Endodermal cell (in vitro differentiated cells): Measurements from ENCODE around the gene GOLGA6A. TPM values are rescaled to one million over a fixed set of nuclear protein-coding genes. Genes with fewer than 3 reads are reported as not detected.
A peak's percentile ranks its signal among the peaks of the same experiment; 100 is the strongest.
"Not testable (repeated sequence)": the region's sequence is repeated elsewhere in the genome, so short reads cannot be mapped to it uniquely, and the experiment has no call there.

Experiments used
- DNase-seq: peaks from one replicate; pipeline ENCODE4 v3.0.0-alpha.2; 2017
- H3K27ac ChIP-seq: 2 replicates; pipeline ENCODE4 v1.5.1; 2013; ENCODE audit warnings: mild to moderate bottlenecking, low read depth, low read length, moderate library complexity
- H3K27me3 ChIP-seq: 2 replicates; pipeline ENCODE4 v1.6.1; 2013; ENCODE audit warnings: mild to moderate bottlenecking, low read length, moderate library complexity; ENCODE audit not compliant: insufficient read depth, control insufficient read depth, poor library complexity, severe bottlenecking
- H3K36me3 ChIP-seq: 2 replicates; pipeline ENCODE4 v1.7.0; 2013; ENCODE audit warnings: mild to moderate bottlenecking, low read length, moderate library complexity; ENCODE audit not compliant: control insufficient read depth, insufficient read depth
- H3K4me1 ChIP-seq: one replicate; pipeline ENCODE4 v1.7.0; 2013; ENCODE audit warnings: low read length; ENCODE audit not compliant: control insufficient read depth, insufficient read depth
- H3K4me3 ChIP-seq: 2 replicates; pipeline ENCODE4 v1.5.1; 2013; ENCODE audit warnings: mild to moderate bottlenecking, low read length, moderate library complexity
- H3K9ac ChIP-seq: 2 replicates; pipeline ENCODE4 v1.6.1; 2013; ENCODE audit warnings: mild to moderate bottlenecking, low read length, moderate library complexity; ENCODE audit not compliant: poor library complexity, severe bottlenecking; ENCODE audit errors: extremely low read depth
- H3K9me3 ChIP-seq: 2 replicates; pipeline ENCODE4 v1.6.1; 2013; ENCODE audit warnings: mild to moderate bottlenecking, low read length, moderate library complexity; ENCODE audit not compliant: control insufficient read depth
- H3K27ac Mint-ChIP-seq: 2 replicates; pipeline ENCODE4 v1.8.0; 2020; ENCODE audit warnings: mixed read lengths
- H3K27me3 Mint-ChIP-seq: 2 replicates; pipeline ENCODE4 v1.8.0; 2021; ENCODE audit warnings: mild to moderate bottlenecking, mixed read lengths; ENCODE audit not compliant: insufficient read depth
- H3K36me3 Mint-ChIP-seq: 2 replicates; pipeline ENCODE4 v1.8.0; 2020; ENCODE audit warnings: low read depth, mixed read lengths
- H3K4me1 Mint-ChIP-seq: 2 replicates; pipeline ENCODE4 v1.8.0; 2020; ENCODE audit warnings: mixed read lengths
- H3K4me3 Mint-ChIP-seq: 2 replicates; pipeline ENCODE4 v1.8.0; 2020; ENCODE audit warnings: mild to moderate bottlenecking, moderate library complexity, mixed read lengths
- H3K9me3 Mint-ChIP-seq: 2 replicates; pipeline ENCODE4 v1.8.0; 2020; ENCODE audit warnings: mild to moderate bottlenecking, mixed read lengths
- CTCF ChIP-seq: fragments of 200-600 bp; sonication (generic); conservative IDR thresholded peaks from 2 replicates; pipeline ENCODE4 v1.5.0; 2021; ENCODE audit warnings: antibody characterized with exemption, mild to moderate bottlenecking
- WGBS, 2 experiments: methylation state at CpG; one replicate each; pipeline versions ENCODE4 v1.1.5 to v1.1.7; 2013; ENCODE audit warnings: missing lambda C conversion rate in 2 of 2, mixed read lengths in 1 of 2; ENCODE audit not compliant: insufficient coverage in 1 of 2, insufficient read length in 1 of 2; 5-methylcytosine and 5-hydroxymethylcytosine counted together
- long read RNA-seq, 4 experiments: library from polyadenylated mRNA in 2 of 4; library from RNA in 1 of 4; library from capped mRNA in 1 of 4; stranded (forward) in 3 of 4; unstranded in 1 of 4; transcript quantifications; one replicate each; pipeline ENCODE4 v2.0.0, GENCODE V29; 2020 to 2021; ENCODE audit warnings: inconsistent platforms in 1 of 4
- polyA plus RNA-seq, 2 experiments: library from polyadenylated mRNA; stranded (reverse); fragments of 50-300 nt; gene quantifications; one replicate each; pipeline ENCODE4 v1.2.3, GENCODE V29; 2013
- total RNA-seq, 2 donors: library from RNA; stranded (reverse); fragmentation: NEBNext Ultra II Directional in 1 of 2; extraction: Animal tissue kit (Norgen Biotek cat#: 25700) in 1 of 2; gene quantifications; 2 replicates in 1 of 2; 3 replicates in 1 of 2; pipeline ENCODE4 v1.2.1, GENCODE V29; 2021

The GOLGA6A gene
- total RNA-seq = under 1 TPM; 0.75 to 0.86 TPM
- 0.14 TPM for polyA plus RNA-seq (2013, experiment 1 of 2)
- 0.12 TPM for polyA plus RNA-seq (2013, experiment 2 of 2)
- long read RNA-seq, experiment 1 = 0 reads
- long read RNA-seq, experiment 2 = 0 reads
- long read RNA-seq, experiment 3 = 0 reads
- long read RNA-seq, experiment 4 = 0 reads

GRCh38 chr15:74082450-74082849 is at the start of gene GOLGA6A:
Gene GOLGA6A, minus strand, starts transcription at chr15:74082550. Its CDS starts 41 bp downstream, at chr15:74082509.
- H3K4me3 Mint-ChIP-seq = not testable (repeated sequence)

GRCh38 chr15:74131628-74132413 is 49.5 kb upstream of the GOLGA6A start:
- peaks cover 98% of the 10 kb centered on the region for H3K27me3 Mint-ChIP-seq
- H3K4me1 Mint-ChIP-seq = peaks cover 27% of the 10 kb centered on the region

More at GRCh38 chr15:74082450-74082849, at the start of gene GOLGA6A:
- H3K36me3 Mint-ChIP-seq, H3K36me3 ChIP-seq, H3K9ac ChIP-seq, H3K27me3 ChIP-seq, H3K27me3 Mint-ChIP-seq, H3K4me3 ChIP-seq, H3K9me3 ChIP-seq, H3K9me3 Mint-ChIP-seq, H3K4me1 ChIP-seq, H3K27ac Mint-ChIP-seq, DNase-seq, H3K27ac ChIP-seq, H3K4me1 Mint-ChIP-seq: not testable (repeated sequence)
- no CpG with 5 or more reads among the region's 7 CpGs for WGBS, 2 experiments

GRCh38 chr15:74130849-74131627 is 48.7 kb upstream of the GOLGA6A start:
- Histone ChIP-seq H3K36me3 (no peaks in the 10 kb centered on the region), H3K9ac (no peak overlapping the region), H3K4me1 (peaks cover 3% of the 10 kb centered on the region), H3K27ac (no peak overlapping the region), H3K27me3 (peaks cover 99% of the 10 kb centered on the region), H3K9me3 (no peaks in the 10 kb centered on the region), H3K4me3 (peak overlapping the region; percentile 30)
- Mint-ChIP-seq H3K9me3 (no peaks in the 10 kb centered on the region), H3K36me3 (no peaks in the 10 kb centered on the region), H3K4me1 (peaks cover 27% of the 10 kb centered on the region), H3K27ac (no peak overlapping the region), H3K4me3 (peak overlapping the region; percentile 32), H3K27me3 (peaks cover 99% of the 10 kb centered on the region)
- DNase-seq = peak; percentile 59
- no peak for TF ChIP-seq CTCF
- WGBS, 2 experiments = 8% methylated on average over 4 to 28 of the region's 28 CpGs

More at GRCh38 chr15:74131628-74132413, 49.5 kb upstream of the GOLGA6A start:
- H3K36me3 Mint-ChIP-seq = no peaks in the 10 kb centered on the region
- no peak overlapping the region for H3K27ac ChIP-seq
- H3K9me3 ChIP-seq = no peaks in the 10 kb centered on the region
- peak; percentile 67 for DNase-seq
- peaks cover 3% of the 10 kb centered on the region for H3K4me1 ChIP-seq
- TF ChIP-seq CTCF = no peak
- 30 to 39% methylated on average over 13 to 20 of the region's 20 CpGs for WGBS, 2 experiments
- no peak overlapping the region for H3K4me3 ChIP-seq
- H3K4me3 Mint-ChIP-seq = no peak overlapping the region
- no peaks in the 10 kb centered on the region for H3K36me3 ChIP-seq
- H3K9ac ChIP-seq = no peak overlapping the region
- no peaks in the 10 kb centered on the region for H3K9me3 Mint-ChIP-seq
- no peak overlapping the region for H3K27ac Mint-ChIP-seq
- H3K27me3 ChIP-seq = peaks cover 97% of the 10 kb centered on the region
